ENCODE results near the gene NDUFS6. TPM values are rescaled to one million over a fixed set of nuclear protein-coding genes. Genes with fewer than 3 reads are reported as not detected.

NDUFS6 gene
- total and polyA plus RNA-seq, 2 of the 8 experiments (the other 6 are each of a cell fraction or from before 2014, with no cell fraction given) = 72.7 to 191 TPM

DNA sequence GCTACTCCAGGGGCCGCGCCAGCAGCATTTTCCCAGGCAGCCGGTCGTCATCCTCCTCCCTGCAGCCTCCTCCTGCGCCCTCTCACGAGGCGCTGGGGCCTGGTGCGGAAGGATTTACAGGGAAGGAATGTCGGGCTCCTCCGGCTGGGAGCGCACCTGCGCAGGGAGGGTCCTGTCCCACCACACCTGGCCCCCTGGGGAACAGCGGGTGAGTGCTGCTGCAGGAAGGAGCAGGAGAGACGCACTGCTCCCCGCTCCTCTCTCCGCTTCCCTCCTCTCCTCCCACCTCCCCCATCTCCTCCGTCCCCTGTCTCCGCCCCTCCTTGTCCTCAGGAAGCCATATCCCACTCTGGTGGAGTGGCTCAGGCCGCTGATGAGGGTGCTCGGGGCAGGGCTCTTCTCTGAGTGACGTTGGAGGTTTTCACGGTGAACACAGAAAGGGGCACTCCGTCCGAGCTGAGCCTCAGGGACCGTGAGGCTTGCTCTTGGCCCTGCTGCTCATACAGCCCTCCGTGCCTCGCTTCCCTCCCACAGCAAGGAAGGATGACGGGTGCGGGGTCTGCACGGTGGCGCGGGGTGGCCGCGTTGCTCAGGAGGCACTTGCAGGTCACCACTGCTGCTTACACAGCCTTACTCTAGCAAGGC lies 50.2 kb downstream of the NDUFS6 start:
- H4K91ac ChIP-seq (replicated peaks; ENCODE audit: insufficient read length, low read length) = peak overlapping the region; percentile 82
- H3K36me3 ChIP-seq (ENCODE audit: control insufficient read depth in 2 of 4, insufficient read depth in 4 of 4, low read length in 3 of 4) = no peaks in the 10 kb centered on the region
- peak overlapping the region; percentile 19; the same call in 1 of the 2 replicates for H2AK5ac ChIP-seq (ENCODE audit: low read depth, low read length)
- no peaks in the 10 kb centered on the region for H3K9me3 ChIP-seq (ENCODE audit: insufficient read depth in 2 of 2, low read depth in 1 of 2, low read length in 1 of 2)
- DNase-seq (ENCODE audit: low read depth in 1 of 2, low spot score in 2 of 2) (peak in 1 of 2 experiments; percentile 75), FAIRE-seq (no peak)
- 5% methylated on average over 22 of the region's 34 CpGs; no CpG with 5 or more reads in 1 of the 2 experiments for WGBS, 2 experiments (ENCODE audit: extremely low coverage in 1 of 2, insufficient coverage in 1 of 2, insufficient read length in 1 of 2, insufficient replicate concordance in 2 of 2, low coverage in 1 of 2, low lambda C conversion rate in 2 of 2, missing lambda C conversion rate in 1 of 2)
- H3K4me1 ChIP-seq (replicated peaks in 1 of 4; ENCODE audit: control insufficient read depth in 3 of 4, insufficient read depth in 4 of 4, low read length in 3 of 4) = peaks cover 0 to 15% (median 10%) of the 10 kb centered on the region in 4 experiments; a peak in 5 of 7 replicates
- 0 out of 2 replicates have a peak overlapping the region, but pooled peaks have one; percentile 2 for H2AFZ ChIP-seq (ENCODE audit: low read length)
- no peak overlapping the region for H3K23ac ChIP-seq (ENCODE audit: insufficient read length)
- no peak overlapping the region for H3K14ac ChIP-seq (ENCODE audit: insufficient read length)
- H3K4ac ChIP-seq (replicated peaks; ENCODE audit: insufficient read length, low read depth, low read length) = peak overlapping the region; percentile 46
- H3K4me3 ChIP-seq (ENCODE audit: extremely low read depth in 1 of 4, insufficient read depth in 2 of 4, low read depth in 3 of 4, low read length in 4 of 4) = peak overlapping the region; percentile 28 to 57 (median 46)
- CTCF ChIA-PET (ENCODE audit: partially characterized antibody) = interaction anchor here (1.2 to 1.4 kb wide), 2 partner anchors 10 to 24 kb away, joined by 3 to 4 read pairs; no protein-coding TSS in a partner anchor
- peaks cover 10 to 85% (median 62%) of the 10 kb centered on the region in 4 experiments for H3K27me3 ChIP-seq (replicated peaks in 1 of 4; ENCODE audit: control insufficient read depth in 3 of 4, extremely low read depth in 1 of 4, insufficient read depth in 3 of 4, low read length in 3 of 4)
- H3K18ac ChIP-seq (ENCODE audit: extremely low read depth, low read length) = peak overlapping the region; percentile 60
- H2BK20ac ChIP-seq (ENCODE audit: low read length) = peak overlapping the region; percentile 51
- H3K56ac ChIP-seq (replicated peaks; ENCODE audit: insufficient read length, low read depth, low read length) = no peak overlapping the region
- POLR2A ChIA-PET (ENCODE audit: partially characterized antibody) = interaction anchor here (1.1 kb wide), 1 partner anchor 26 kb away, joined by 3 read pairs; no protein-coding TSS in a partner anchor
- no peak overlapping the region for H2BK5ac ChIP-seq (ENCODE audit: low read depth, low read length)
- H3K9ac ChIP-seq (replicated peaks in 1 of 4; ENCODE audit: extremely low read depth in 1 of 4, low read depth in 3 of 4, low read length in 3 of 4) = peak overlapping the region in 2 of 4 experiments; percentile 16 to 20; a peak in 2 of 7 replicates
- H4K5ac ChIP-seq (ENCODE audit: insufficient read length, low read depth, low read length) = no peak overlapping the region
- H3K27ac ChIP-seq (ENCODE audit: low read depth, low read length) = no peak overlapping the region
- no peaks in the 10 kb centered on the region for H3K79me2 ChIP-seq (ENCODE audit: control insufficient read depth in 1 of 2, insufficient read depth in 2 of 2, low read length in 2 of 2)
- peaks cover 0 to 2% of the 10 kb centered on the region in 2 experiments for H4K20me1 ChIP-seq (replicated peaks in 1 of 2; ENCODE audit: control insufficient read depth in 1 of 2, insufficient read depth in 2 of 2, low read length in 2 of 2)
- H3K79me1 ChIP-seq (ENCODE audit: low read depth, low read length) = no peaks in the 10 kb centered on the region
- peak overlapping the region; percentile 81; the same call in 1 of the 2 replicates for H4K8ac ChIP-seq (ENCODE audit: extremely low read depth, insufficient read depth, low read length)
- H2BK12ac ChIP-seq (ENCODE audit: low read depth, low read length) = peak overlapping the region; percentile 44; the same call in 1 of the 2 replicates
- H2BK120ac ChIP-seq (replicated peaks; ENCODE audit: low read depth, low read length) = no peak overlapping the region
- peaks cover 6% of the 10 kb centered on the region; the same call in 1 of the 2 replicates for H3K23me2 ChIP-seq (ENCODE audit: low read depth, low read length)
- peak overlapping the region; percentile 89 to 96 for H3K4me2 ChIP-seq (ENCODE audit: insufficient read depth in 1 of 2, low read depth in 2 of 2, low read length in 2 of 2)
- H2BK15ac ChIP-seq (ENCODE audit: low read length) = peak overlapping the region; percentile 65; the same call in 1 of the 2 replicates
- TF ChIP-seq EZH2 (IDR thresholded peaks at IDR 0.05; ENCODE audit: low read depth, low read length, severe bottlenecking) = peak; percentile 65
- no peak for TF ChIP-seq SIN3A (conservative IDR thresholded peaks at IDR 0.05 in 1 of 2, IDR thresholded peaks at IDR 0.05 in 1 of 2; ENCODE audit: low read depth in 1 of 2, low read length in 2 of 2)
- TF ChIP-seq RNF2 (IDR thresholded peaks at IDR 0.05; ENCODE audit: borderline replicate concordance, low read depth, low read length, missing control alignments, poor library complexity, severe bottlenecking) = peak; percentile 48
- TF ChIP-seq RBBP5 (IDR thresholded peaks at IDR 0.05; ENCODE audit: borderline replicate concordance, low read depth, low read length) = peak; percentile 62; the same call in 1 of the 2 replicates
- TF ChIP-seq, protein P1, sequence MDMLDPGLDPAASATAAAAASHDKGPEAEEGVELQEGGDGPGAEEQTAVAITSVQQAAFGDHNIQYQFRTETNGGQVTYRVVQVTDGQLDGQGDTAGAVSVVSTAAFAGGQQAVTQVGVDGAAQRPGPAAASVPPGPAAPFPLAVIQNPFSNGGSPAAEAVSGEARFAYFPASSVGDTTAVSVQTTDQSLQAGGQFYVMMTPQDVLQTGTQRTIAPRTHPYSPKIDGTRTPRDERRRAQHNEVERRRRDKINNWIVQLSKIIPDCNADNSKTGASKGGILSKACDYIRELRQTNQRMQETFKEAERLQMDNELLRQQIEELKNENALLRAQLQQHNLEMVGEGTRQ (IDR thresholded peaks at IDR 0.05; ENCODE audit: low read length) = no peak
- TF ChIP-seq TAF7 (optimal IDR thresholded peaks at IDR 0.05; ENCODE audit: borderline replicate concordance, low read depth, low read length) = no peak
- peak; percentile 27; the same call in 1 of the 2 replicates for TF ChIP-seq CHD2 (IDR thresholded peaks at IDR 0.05; ENCODE audit: low read length)
- TF ChIP-seq CREB1 (IDR thresholded peaks at IDR 0.05) = peak; percentile 9; the same call in 1 of the 2 replicates
- peak; percentile 24; the same call in 1 of the 2 replicates for TF ChIP-seq GABPA (IDR thresholded peaks at IDR 0.05; ENCODE audit: borderline replicate concordance, insufficient read depth, low read length)
